ENCODE measurements around the gene ZBTB7C. TPM values are rescaled to one million over a fixed set of nuclear protein-coding genes. Genes with fewer than 3 reads are reported as not detected.

ZBTB7C gene
- total RNA-seq, 1 experiment from 2014 or later, result 0.33 TPM

DNA sequence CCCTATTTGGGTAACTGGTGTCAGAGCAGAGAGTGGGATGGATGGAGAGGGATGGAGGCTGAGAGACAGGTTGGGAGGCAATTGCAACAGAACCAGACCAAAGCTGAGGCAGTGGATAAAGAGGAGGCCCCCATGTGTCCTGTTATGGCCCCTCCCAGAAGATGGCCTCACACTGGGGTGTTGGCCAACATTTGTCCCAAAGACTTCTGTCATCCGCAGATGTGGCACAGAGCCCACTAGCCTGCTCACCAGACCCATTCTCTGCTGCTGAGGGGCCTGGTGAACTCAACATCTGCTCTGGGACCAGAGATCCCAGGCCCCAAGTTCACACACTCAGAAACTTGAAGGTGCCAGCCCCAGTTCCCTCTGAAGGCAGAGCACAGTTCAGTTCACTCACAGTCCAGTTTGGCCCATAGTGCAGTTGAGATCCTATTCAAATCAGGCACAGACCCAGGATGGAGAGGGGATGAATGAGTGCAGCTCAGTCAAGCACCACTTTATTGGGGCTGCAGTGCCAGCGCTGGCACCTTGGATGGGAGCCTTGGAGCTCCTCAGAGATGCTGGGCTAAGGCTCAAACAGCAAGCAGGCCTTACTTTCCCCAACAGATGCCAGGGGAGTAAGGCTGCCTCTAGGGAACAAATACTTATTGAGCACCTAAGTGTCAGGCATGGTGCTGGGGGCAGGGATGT lies 189.2 kb downstream of the ZBTB7C start:
- Mint-ChIP-seq H3K4me1 (peaks cover 16 to 21% of the 10 kb centered on the region in 2 experiments), H3K36me3 (ENCODE audit: insufficient read depth in 1 of 3, low read depth in 3 of 3) (no peaks in the 10 kb centered on the region), H3K4me3 (no peak overlapping the region), H3K27me3 (ENCODE audit: low read depth) (peaks cover 3% of the 10 kb centered on the region; the same call in 1 of the 2 replicates), H3K9me3 (no peaks in the 10 kb centered on the region), H3K27ac (no peak overlapping the region)
- no peak overlapping the region for H4K8ac ChIP-seq (replicated peaks; ENCODE audit: insufficient read length, low read depth, low read length)
- H4K20me1 ChIP-seq (ENCODE audit: control insufficient read depth, insufficient read depth, insufficient read length), result peaks cover 2% of the 10 kb centered on the region
- no peak overlapping the region for H3K14ac ChIP-seq (ENCODE audit: insufficient read depth, low read length)
- H2BK20ac ChIP-seq (ENCODE audit: low read depth, low read length, poor library complexity, severe bottlenecking), result no peak overlapping the region
- H3K79me2 ChIP-seq (ENCODE audit: insufficient read depth, low read length), result no peaks in the 10 kb centered on the region
- H2AFZ ChIP-seq (ENCODE audit: low read length), result no peak overlapping the region
- H3K27ac ChIP-seq (ENCODE audit: insufficient read length, low read depth, low read length), result no peak overlapping the region
- H3K79me1 ChIP-seq (ENCODE audit: insufficient read depth, low read depth, low read length, poor library complexity, severe bottlenecking), result no peaks in the 10 kb centered on the region
- no peak overlapping the region for H2BK15ac ChIP-seq (ENCODE audit: low read depth, low read length)
- no CpG with 5 or more reads among the region's 2 CpGs for WGBS (ENCODE audit: extremely low coverage, insufficient read length, low lambda C conversion rate)
- no peak overlapping the region for H3K18ac ChIP-seq (ENCODE audit: insufficient read length, low read depth, low read length)
- no peaks in the 10 kb centered on the region for H3K4me1 ChIP-seq (ENCODE audit: insufficient read depth, low read length)
- H3K9me3 ChIP-seq (ENCODE audit: control insufficient read depth, low read depth, low read length), result no peaks in the 10 kb centered on the region
- H3K23me2 ChIP-seq (ENCODE audit: insufficient read length, low read depth, low read length, poor library complexity, severe bottlenecking), result no peaks in the 10 kb centered on the region
- no peaks in the 10 kb centered on the region for H3K27me3 ChIP-seq (ENCODE audit: insufficient read depth, low read length)
- no peak overlapping the region for H3T11ph ChIP-seq (ENCODE audit: low read length)
- H4K5ac ChIP-seq (ENCODE audit: insufficient read length, low read depth, low read length), result no peak overlapping the region
- no peak overlapping the region for H3K9ac ChIP-seq (ENCODE audit: extremely low read depth, insufficient read length, low read length)
- H3K4ac ChIP-seq (ENCODE audit: low read depth, low read length), result no peak overlapping the region
- no peak overlapping the region for H3K23ac ChIP-seq (ENCODE audit: insufficient read length, low read depth, low read length)
- no peak overlapping the region for H4K91ac ChIP-seq (ENCODE audit: insufficient read length, low read depth, low read length)
- DNase-seq, result no peak
- H2AK5ac ChIP-seq (ENCODE audit: insufficient read length, low read length), result no peak overlapping the region
- H2BK120ac ChIP-seq (ENCODE audit: low read depth, low read length, poor library complexity, severe bottlenecking), result no peak overlapping the region
- TF ChIP-seq, protein P1, sequence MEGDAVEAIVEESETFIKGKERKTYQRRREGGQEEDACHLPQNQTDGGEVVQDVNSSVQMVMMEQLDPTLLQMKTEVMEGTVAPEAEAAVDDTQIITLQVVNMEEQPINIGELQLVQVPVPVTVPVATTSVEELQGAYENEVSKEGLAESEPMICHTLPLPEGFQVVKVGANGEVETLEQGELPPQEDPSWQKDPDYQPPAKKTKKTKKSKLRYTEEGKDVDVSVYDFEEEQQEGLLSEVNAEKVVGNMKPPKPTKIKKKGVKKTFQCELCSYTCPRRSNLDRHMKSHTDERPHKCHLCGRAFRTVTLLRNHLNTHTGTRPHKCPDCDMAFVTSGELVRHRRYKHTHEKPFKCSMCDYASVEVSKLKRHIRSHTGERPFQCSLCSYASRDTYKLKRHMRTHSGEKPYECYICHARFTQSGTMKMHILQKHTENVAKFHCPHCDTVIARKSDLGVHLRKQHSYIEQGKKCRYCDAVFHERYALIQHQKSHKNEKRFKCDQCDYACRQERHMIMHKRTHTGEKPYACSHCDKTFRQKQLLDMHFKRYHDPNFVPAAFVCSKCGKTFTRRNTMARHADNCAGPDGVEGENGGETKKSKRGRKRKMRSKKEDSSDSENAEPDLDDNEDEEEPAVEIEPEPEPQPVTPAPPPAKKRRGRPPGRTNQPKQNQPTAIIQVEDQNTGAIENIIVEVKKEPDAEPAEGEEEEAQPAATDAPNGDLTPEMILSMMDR (conservative IDR thresholded peaks at IDR 0.05), result no peak
- H2BK5ac ChIP-seq (ENCODE audit: insufficient read length, low read length), result no peak overlapping the region
- no peak overlapping the region for H3K4me2 ChIP-seq (ENCODE audit: insufficient read depth, insufficient read length, low read length)
- H3K56ac ChIP-seq (ENCODE audit: insufficient read length, low read depth, low read length), result no peak overlapping the region
- no peak overlapping the region for H2BK12ac ChIP-seq (ENCODE audit: insufficient read length, low read depth, low read length)

All from H9 (cell line).